ENCODE data around the gene CCDC190.

DNA sequence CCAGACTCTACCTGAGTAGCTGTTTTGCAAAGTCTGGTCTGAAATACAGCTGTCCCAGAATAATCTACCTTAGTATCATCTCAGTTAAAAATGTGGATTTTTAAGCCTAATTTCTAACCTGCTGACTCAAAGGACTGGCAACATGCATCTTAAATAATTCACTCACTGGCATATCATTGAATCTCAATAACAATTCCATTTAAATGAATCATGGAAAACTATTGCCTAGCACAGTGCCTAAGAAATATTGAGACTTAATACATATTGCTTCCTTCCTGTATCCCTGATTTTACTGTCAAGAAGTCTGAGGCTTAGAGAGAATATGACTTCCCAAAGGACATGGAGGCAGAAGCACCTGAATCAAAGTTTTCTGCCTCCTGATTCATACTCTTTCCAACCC, 3.1 kb downstream of the CCDC190 start:
- TF ChIP-seq CTCF (IDR thresholded peaks at IDR 0.05) (no peak), POLR2AphosphoS5 (IDR thresholded peaks at IDR 0.05) (no peak), POLR2A (IDR thresholded peaks at IDR 0.05) (no peak)

All from prostate gland (tissue), 2 donors.